Activated T-cell treated with anti-CD3 and anti-CD28 coated beads for 1 hour (primary cell): ENCODE results near the gene ADCY5.

Experiments
- DNase-seq: peaks from one replicate; pipeline ENCODE4 v3.0.0-alpha.2; 2020; ENCODE audit warnings: low read depth

The ADCY5 gene

DNA sequence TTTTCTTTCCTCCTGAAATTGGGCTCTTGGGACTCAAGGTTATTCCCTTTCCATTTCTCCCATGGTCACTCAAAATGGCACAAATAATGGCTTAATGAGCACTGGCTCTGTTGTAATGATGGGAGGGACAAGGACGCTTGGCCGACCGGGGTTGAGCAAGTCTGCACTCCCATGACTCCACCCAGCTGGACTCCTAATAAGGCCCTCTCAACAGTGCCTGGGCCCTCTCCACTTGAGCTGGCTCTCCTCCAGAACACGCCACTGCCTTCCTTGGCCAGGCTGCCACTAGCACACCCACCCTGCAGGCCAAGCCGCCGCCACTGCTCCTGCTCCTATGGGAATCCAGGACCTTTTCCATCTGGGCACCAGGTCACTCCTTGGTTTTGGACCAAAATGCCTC is 42.3 kb downstream of the ADCY5 start:
- no peak for DNase-seq

DNA sequence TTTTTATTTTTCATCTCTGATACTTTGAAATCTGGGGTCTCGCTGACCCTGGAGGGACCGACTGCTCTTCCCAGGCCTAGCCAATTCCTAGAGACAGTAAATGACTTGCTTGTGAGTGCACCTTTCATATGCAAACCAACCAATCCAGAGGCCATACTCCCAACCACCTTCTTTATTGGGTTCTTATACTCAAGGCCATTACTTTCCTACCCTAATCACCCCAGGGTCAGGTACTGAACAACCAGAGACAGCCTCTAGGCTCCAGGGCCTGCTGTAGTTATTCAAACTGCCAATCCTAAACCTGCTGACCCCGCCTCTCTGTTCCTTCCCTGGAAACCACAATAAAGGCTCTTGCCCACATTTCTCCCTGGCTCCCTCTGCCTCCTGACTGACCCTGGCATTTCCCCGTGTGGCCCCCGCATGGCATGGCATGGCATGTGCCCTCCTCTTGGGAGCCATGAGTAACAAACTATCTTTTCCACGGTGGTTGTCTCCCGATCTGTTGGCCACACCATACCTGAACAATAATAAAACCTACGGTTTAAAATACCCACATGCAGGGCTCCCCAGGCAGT is 42.9 kb downstream of the ADCY5 start:
- DNase-seq: no peak

DNA sequence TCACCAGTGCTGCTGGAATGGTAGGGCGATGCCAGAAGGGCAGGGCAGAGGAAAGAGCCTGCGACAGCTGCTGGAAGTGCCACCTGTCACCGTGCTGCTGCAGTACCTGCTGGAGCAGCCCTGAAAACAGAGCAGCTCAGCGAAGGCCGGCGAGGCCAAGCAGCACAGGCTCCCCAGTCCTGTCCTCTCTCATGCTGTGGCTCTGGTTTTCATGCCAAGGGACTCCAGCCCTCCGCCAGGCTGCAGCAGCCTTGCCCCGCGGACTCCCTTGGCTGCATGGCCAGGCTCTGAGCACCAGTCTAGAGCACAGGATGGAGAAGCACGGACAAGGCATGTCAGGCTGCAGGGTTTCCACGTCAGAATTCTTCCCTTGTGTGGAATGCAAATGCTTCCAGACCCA is 43.9 kb downstream of the ADCY5 start:
- DNase-seq: no peak

DNA sequence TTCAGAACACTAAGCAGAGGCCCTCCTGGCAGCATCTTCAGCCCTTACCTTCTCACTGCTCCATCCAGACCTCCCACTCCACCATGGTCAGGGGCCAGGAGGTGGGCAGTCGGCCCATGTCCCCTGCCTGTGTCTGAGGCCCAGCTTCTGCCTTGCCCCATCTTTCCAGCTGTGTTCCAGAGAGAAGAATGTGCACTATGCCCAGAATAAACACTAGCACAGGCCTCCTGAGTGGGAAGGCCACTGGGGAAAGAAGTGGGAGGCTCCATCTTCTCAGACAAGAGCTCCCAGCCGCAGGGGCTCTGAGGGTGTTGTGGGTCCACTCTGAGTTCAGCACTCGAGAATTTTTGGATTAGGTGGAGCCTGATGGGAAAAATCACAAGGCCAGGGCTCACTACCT is 44.5 kb downstream of the ADCY5 start:
- no peak for DNase-seq

DNA sequence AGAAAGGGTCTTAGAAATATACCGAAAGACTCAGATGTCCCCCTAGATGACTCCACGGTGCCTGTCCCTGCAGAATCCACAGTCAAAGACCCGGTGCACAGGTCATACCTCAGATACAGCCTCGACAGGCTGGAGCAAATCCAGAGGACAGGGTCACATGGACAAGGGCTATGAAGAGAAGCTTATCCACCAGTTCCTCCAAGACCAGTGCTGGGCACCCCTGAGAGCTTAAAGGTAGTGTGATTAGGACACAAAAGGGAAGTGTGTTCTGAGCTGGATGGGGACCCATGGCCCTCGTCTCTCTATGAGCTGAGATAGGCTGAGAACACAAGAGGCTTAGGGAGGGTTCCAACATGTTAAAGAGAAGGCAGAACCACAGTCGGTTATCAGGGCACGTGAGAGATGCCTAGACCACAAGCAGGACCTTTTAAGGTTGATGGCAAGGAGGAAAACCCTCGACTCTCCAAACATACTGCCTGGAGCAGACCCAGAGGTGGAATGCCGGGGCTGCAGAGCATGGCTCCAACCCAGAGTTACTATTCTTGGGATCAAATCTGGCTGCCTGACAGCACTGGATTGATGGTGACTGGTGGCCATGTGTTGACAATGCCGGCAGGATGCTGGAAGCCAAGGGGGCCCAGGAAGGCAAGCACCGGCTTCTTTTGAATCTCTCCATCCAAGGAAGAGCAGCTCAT is 46.9 kb downstream of the ADCY5 start:
- DNase-seq: no peak

DNA sequence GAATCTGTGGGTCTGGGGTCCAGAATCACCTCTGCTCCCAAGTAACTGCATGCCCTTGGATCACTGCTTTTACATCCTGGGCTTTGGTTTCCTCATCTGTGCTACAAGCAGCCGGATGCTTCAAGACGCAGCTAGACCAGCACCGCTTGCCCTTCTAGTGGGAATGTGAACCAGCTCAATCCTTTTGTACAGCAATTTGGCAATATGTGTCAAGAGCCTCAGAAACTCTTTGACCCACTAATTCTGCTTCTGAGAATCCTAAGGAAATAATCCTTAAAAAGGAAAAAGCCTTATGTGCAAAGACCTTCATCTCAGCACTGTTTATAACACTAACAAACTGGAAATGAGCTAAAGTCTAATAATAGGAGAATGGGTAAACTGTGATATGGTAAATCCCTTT is 48.7 kb downstream of the ADCY5 start:
- no peak for DNase-seq

DNA sequence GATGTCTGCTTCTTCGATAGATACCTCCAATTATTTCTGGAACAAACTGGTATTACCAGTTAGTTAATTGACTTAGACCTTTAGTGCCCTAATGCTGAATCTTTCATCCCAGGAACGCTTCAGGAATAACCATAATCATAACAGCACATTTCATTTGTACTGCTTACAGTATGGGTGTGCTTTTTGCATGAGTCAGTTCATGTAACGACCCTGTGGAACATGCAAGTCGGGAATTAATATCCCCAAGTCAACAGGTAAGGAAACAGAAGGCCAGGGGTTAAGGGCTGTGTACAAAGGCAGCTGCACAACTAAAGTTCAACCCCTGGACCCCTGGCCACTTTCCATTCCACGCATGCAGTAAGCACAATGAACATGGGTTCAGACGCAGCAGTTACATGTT is 49.2 kb downstream of the ADCY5 start:
- no peak for DNase-seq

DNA sequence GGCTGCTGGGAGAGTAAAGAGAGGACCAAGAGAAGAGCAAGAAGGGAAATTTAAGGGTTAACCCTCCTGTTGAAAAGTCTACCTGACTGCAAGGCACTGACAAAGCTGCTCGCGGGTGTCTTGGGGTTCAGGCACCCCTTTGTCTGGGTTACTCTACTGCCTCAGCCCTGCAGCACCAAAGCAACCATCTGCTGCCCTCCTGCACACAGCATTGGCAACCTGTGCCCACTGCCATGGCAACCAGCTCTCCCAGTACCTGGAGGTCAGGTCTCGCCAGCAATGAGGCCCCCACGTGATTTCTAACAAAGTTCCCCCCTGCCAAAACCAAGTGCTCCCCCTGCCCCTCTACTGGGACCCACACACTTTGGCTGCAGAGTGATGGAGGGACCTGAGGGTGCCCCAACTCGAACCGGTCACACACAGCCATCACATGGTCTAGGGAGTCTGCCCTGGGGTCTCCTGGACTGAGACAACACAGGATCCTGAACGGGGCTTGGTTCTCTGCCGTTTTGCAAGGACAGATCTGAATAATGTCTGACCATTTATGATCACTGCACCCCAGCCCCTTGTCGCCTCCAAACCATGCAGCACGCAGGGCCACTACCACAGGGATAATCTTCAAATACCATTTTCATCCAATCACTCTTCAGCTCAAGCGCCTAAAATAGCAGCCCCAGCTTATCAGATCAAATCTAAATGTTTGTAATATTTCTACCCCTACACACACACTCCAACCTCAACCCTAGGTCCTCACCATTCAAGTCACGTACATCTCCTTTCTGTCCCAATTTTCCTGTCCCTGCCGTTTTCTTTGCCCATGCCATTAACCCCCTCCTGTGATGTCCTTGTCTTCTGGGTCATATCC is 50.7 kb downstream of the ADCY5 start:
- DNase-seq: no peak

DNA sequence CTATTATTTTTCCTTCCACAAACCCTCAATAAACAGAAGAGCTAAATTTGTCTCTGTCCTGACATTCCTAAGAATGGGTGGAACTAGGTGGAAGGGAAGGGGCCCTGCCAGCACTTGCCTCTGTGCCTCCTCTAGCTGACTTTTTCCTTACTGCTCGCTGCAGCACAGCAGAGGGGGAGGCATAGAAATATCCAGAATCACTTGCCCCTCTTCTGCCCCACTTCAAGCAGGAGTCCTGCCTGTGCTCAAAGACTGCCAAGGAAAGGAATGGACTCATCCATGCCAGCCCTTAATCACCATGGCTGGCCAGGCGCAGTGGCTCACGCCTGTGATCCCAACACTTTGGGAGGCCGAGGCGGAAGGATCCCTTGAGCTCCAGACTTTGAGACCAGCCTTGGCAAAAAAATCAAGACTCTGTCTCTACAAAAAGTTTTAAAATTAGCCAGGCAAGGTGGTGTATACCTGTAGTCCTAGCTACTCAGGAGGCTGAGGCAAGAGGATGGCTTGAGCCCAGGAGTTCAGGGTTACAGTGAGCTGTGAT is 51.8 kb downstream of the ADCY5 start:
- DNase-seq: no peak

DNA sequence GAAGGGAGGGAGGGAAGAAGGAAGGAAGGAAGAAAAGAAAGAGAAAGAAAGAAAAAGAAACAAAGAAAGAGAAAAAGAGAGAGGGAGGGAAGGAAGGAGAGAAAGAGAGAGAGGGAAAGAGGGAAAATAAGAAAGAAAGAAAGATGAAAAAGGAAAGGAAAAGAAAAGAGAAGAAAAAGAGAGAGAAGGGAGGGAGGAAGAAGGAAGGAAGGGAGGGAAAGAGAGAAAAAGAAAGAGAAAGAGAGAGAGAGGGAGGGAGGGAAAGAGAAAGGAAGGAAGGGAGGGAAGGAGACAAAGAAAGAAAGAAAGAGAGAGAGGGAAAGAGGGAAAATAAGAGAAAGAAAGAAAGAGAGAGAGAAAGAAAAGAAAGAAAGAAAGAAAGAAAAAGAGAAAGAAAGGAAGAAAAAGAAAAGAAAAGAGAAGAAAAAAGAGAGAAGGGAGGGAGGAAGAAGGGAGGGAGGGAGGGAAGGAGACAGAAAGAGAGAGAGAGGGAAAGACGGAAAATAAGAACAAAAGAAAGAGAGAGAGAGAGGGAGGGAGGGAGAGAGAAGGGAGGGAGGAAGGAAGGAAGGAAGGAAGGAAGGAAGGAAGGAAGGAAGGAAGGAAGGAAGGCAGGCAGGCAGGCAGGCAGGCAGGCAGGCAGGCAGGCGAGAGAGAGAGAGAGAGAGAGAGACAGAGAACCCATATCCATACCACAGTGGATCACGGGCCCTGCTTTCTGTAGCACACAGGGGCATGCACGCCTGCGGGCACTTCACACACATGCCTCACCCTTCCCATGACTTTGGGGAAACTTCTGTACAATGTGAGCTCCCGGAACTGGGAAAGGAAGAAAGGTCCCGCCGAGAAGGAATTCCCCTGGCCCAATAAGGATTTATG is 52.5 kb downstream of the ADCY5 start:
- no peak for DNase-seq

DNA sequence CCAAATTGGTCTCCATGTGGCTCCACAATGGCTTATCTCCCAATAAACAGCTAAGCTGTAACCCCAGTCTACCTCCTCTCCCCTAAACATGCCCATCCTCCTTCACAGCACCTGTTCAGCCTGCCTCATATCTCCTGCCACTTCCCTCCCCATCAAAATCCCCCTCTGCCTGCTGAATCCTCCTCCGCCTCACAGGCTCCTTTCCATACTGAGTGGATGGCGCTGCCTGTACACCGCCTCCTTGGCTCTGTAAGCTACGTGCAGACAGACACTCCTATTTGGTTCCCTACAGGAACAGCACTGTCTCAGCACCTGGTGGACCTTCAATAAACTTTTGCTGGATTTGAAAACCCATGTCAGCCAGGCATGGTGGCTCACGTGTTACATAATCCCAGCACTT is 53.7 kb downstream of the ADCY5 start:
- DNase-seq: no peak

DNA sequence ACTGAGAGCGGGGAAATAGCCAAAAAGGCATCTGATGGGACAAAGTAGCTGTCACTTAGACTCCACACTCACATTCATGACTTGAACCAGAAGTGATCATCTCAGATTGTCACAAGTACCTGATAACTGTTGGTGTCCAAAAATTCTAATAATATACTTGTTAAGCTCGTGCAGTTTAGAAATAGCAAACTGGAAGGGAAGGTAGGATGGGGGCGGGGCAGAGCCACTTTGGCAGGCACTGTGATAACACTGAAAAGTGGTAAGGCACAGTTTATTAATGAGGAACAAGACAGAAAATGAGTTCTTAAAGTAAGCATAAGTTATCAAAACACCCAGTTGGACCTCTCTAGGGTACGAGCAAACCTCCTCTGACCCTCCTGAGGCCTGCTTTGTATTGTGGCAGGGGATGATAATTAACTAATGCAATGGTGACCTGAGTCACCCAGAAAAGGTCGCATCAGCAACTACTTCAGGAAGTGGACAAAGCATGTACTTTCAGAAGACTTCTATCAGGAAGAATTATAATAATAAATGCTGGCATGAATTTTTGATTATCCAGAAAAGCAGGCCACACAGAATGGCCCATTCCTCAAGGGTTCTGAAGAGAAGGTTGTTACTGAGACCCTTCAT is 54.4 kb downstream of the ADCY5 start:
- DNase-seq: no peak

DNA sequence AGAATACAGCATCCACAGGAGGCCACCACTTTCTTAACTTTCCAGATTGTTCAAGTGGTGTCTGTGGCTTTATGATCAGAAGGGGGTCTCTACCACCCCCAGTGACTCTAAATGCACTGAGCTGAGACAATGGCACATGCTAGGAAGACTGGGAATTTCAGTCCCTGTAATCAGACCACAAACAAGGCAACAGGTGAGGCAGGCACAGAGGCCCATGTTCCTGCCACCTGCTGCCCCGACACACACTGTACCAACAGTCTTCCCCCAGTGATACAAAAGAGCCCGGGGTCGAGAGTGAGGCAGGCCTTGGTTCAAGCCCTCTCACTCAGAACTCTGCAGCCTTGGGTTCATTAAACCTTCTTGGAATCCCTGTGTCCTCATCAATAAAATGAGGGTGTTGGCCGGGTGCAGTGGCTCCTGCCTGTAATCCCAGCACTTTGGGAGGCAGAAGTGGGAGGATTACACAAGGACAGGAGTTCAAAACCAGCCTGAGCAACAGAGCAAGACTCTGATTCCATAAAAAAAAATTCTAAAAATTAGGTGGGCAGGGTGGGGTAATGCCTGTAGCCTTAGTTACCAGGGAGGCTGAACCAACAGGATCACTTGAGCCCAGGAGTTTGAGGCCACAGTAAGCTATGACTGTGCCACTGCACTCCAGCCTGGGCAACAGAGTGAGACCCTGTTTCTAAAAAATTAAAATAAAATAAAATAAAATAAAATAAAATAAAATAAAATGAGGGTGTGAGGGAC is 55.8 kb downstream of the ADCY5 start:
- no peak for DNase-seq

DNA sequence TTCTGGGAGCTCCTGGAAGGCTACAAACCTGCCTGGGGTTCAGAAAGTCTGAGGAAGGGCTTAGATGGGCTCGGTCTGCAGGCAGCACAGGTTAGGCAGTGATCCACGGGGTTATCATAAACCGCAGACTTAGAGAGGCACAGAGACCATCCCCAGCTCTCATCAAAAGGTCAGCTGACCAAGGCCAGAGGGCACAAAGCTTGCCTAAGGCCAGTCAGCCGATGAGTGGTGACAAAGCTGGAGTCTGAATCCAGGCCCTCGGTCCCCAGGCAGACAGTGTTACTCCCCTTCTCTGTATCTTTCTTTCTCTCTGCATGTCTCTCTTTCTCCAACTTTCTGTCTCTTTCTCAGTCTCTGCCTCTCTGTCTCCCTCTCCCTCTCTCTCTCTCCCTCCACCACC is 56.5 kb downstream of the ADCY5 start:
- DNase-seq: no peak

DNA sequence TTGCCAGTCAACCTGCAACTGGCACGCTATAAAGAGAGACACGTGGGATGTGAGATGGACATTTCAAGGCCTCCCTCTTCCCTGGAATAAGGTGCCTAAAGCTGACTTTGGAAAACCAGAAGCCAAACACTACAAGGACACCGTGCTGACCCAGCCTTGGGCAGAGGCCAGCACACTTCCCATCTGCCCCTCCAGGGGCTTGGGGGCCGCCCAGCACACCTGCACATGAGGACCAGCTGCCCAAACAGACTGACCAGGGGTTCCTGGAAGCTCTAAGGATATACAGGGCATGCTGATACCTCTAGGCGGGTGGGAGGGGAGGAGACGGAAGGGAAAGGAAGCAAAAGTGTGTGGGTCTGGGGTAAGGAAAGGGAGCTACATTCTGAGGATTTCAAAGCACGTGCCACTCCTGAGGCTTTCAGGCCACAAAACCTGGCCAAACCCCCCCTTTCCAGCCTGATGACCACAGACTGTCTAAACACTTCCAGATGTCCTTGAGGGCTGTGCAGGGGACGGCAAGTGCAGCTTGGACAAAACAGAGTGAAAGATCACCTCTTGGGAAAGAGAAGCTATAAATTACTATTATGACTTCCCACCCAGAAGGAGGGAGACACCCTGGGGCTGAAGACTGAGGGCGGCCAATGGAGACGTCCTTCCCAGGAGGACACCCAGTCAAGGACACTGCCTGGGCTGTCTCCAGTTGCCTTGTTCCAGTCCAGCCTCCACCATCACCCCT is 57.9 kb downstream of the ADCY5 start:
- DNase-seq: no peak

DNA sequence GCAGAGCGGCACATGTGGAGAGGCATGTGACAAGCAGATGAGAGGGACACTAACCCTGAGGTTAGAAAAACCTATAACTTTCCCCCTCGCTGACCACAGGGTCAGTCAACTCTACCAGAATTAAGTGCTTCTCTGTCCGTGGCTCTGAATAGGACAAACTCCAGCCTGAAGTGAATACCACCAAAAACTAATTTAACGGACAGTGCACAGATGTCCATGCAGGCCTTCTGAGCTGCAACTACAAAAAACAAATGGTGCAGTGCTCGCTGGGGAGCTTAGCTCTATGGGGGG is 59.3 kb downstream of the ADCY5 start:
- DNase-seq: no peak

DNA sequence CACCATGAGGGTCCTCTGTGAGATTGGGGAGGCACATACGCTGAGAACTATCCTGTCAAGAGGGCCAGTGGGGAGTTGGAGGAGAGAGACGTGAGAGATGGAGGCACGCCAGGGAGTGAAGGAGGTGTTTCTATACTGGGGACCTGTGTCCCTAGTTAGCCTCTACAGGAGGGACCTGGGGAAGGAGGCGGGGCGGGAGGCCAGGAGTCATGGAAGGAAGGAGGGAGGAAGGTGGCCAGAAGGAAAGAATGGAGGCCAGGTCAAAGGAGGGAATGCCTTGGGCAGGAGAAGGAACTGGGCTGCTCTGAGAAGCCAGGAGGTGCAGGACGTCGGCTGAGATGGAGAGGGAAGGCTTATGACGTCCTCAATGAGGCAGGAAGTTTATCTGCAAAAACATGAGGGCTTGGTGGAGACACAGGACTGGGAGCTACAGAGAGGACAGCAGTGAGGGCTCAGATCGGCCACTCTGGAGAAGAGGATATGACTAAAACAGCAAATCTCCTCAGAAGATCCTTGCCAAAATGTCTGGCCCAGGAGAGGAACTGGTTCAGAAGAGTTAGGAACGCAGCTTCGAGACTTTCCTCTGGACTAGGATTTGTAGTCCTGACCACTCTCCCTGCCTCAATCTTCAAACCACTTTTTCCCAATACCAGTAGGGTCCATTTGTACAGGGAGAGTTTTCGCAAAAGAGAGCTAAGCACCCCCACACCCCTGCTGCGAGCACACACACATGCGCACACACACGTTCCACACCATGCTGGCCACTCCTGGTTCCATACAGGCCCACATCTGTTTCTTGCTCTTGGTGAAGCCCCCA is 59.9 kb downstream of the ADCY5 start:
- DNase-seq: no peak

DNA sequence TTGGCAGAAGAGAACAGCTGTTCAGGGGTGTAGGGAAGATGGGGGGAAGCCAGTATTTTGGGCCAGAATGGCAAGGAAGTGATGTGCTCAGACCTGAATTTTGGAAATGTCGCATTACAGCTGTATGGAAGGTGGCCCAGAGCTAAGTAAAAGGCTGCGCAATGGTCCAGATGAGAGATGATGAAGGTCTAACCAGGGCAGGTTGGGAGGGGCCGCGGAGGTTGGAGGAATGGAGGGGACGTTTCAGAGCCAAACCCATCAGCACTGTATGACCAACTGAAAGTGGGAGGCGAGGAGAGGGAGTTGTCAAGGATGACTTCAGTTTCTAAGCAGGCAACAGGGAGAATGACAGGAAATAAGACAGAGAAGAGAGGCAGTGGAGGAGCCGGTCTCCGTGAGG is 60.8 kb downstream of the ADCY5 start:
- DNase-seq: no peak

DNA sequence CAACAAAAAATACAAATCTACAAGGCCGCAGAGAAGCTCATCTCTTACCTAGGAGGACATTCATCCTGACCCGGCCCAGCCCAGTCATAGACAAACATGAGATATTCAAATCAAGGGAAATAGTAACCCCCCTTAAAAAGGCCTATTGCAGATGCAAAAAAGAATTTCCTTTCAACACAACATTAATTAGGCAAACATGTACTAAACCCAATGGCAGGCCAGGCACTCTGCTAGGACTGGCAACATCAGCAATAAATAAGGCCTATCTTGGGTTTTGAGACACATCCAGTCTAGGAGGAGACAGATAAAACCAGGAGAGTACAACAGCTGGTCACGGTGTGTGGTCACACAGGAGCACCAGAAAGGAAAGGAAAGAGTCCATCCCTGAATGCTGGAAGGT is 61.4 kb downstream of the ADCY5 start:
- DNase-seq: no peak
